KBM-7 (cell line): ENCODE data around the gene IFRD1.
"Not testable (repeated sequence)": the region's sequence is repeated elsewhere in the genome, so short reads cannot be mapped to it uniquely, and the experiment has no call there.

Experiments
- DNase-seq: peaks from one replicate; pipeline ENCODE4 v3.0.0-alpha.2; 2015
- in situ Hi-C: fragments of 300-500 bp; cut with MboI; formaldehyde crosslinking; loops from 2 replicates; pipeline ENCODE4 v1.14.3; 2020; ENCODE audit warnings: low sequenced_read_pairs, low pct_unique_long_range_greater_than_20kb, mixed read lengths

Gene IFRD1

DNA sequence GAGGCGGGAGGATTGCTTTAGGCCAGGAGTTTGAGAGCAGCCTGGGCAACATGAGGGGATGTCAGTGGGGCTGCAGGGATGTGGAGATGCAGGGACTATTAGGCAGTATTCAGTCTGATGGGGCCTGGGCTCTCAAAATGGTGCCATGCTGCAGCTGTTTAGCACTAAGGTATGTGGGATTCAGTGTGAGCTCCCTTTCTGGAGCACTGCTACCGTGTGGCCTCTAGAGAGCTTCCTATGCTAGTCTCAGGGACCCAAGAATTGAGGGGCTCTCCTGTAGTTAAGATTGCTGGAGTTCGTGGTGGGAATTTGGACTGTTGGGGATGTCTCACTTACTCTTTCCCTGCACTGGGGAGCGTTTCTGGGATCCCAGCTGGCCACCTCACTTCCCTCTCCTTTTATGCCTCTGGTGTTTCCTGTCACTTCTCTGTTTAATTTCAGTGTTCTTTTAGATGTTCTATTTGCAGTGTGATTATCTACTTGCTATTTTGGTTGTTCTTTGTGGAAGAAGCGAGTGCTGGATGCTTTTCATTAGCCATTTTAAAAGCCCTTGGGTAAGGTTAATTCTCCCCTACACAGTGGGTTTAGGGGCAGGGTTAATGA is 53.9 kb downstream of the IFRD1 start:
- DNase-seq, result no peak
- in situ Hi-C loops, result no loop called here

DNA sequence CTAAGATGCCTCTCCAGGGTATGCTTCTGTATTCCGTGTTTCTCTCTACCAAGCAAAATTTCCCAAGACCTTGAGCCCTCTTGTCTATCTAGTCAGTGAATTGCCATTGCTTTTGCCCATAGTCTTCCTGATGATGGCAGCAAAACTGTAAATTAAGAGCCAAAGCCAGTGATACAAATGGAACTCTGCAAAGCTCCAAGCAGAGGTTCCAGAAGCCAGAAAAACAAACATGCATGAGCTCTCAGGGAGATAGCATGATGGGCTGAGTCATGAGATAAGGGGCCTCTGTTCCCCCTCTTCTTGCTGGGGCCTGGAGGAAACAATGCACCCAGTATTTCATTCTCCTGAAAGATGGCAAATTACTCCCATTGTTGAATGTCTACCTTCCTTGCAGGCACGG is 55.2 kb downstream of the IFRD1 start:
- in situ Hi-C loops, result no loop called here
- no peak for DNase-seq

GRCh38 chr7:112508404-112508803 is 58.1 kb downstream of the IFRD1 start:
- in situ Hi-C loops, result no loop called here
- DNase-seq, result no peak

DNA sequence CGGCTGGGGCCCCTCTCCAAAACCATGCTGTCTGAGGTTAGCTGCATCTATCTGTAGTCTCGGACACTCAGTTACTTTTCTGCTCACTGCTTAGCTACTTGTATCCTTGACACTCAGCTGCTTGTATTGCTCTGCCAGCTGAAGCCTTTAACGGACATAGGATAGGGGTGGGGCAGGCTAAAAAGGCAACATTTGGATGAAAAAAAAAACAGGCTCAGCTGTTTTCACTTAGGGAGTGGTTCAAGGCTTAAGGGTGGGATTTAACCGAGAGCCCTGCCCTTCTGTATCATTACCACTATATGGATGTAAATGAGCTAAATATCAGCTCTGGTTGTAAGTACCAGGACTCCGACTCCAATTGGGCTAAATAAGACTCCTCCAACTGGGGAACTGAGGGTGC is 59.1 kb downstream of the IFRD1 start:
- in situ Hi-C loops, result no loop called here
- no peak for DNase-seq

GRCh38 chr7:112510001-112510742 is 59.9 kb downstream of the IFRD1 start:
- in situ Hi-C loops, result no loop called here
- DNase-seq, result peak; percentile 53

GRCh38 chr7:112510743-112511110 is 60.5 kb downstream of the IFRD1 start:
- no peak for DNase-seq
- in situ Hi-C loops, result no loop called here

DNA sequence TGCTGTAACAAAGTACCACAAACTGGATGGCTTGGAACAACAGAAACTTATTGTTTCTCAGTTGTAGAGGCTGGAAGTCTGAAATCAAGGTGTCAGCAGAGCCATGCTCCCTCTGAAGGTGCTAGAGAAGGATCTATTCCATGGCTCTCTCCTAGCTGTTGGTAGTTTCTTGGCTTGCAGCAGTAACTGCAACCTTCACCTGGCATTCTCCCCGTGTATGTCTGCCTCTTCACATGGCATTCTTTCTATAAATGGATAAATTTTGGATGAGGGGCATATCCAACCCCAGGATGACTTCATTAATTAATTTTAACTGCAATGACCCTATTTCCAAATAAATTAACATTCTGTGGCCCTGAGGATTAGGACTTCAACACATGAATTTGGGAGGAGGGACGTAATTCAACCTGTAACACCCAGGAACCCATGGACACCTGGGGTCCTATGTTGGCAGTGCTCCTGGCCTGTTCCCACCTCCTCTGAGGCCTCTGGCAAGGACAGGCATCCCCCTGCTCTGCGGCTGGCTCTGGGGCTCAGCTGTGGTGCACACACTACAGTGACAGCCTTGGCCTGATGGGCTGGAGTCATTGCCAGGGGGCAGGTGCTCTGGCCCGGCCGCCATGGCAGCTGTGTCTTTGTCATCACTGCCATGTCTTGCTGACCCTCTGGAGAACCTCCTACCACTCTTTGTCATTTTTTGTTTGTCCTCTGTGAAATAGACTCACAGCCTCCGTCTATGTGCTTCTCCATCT is 61.4 kb downstream of the IFRD1 start:
- no peak for DNase-seq
- in situ Hi-C loops, result no loop called here

DNA sequence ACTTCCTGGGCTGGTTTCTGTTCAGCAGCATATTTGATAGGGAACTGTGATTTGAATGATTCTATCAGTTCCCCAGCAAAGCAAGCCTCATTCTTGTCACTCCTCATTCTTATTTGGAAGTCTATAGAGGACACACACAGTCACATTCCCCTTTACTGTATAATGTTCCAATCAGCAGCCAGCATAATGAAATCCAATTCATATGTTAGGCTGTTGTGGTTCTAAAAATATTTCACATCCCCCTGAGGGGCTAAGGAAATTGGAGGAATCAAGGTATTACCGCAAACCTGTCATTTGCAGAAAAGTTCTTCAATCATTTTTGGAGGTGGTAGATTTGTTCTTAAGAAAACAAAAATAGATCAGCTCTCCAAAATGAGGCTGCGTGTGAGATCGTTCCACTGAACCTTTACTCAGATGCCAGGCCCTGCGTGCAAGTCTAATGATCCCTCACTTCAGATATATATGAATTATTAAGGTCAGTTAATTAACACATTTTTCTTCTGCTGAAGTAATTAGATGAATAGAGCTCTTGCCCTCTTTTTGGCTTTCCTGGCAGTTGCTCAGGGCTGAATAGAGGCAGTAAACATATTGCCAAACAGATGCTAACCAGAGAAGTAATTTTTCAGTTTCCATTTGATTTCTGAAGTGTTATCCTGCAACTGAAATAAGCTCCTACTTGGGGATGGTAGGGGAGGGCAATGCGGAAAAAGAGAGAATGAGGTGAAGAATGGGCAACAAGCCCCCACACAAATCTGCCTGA is 62.4 kb downstream of the IFRD1 start:
- in situ Hi-C loops, result no loop called here
- no peak for DNase-seq

GRCh38 chr7:112515989-112516388 is 65.7 kb downstream of the IFRD1 start:
- DNase-seq, result no peak
- in situ Hi-C loops, result no loop called here

DNA sequence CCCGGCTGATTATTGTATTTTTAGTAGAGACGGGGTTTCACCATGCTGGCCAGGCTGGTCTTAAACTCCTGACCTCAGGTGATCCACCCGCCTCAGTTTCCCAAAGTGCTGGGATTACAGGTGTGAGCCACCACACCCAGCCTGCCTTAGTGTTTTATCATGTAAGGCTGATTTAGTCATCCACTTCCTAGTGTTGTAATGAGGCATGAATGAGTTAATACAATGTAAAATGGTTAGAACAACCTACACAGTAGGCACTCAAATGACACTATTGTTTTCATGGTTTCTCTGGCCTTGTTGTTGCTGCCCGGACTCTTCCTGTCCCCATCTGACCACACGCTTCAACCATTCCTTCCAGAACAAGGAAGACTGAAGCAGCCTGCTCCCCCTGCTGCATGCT is 66.2 kb downstream of the IFRD1 start:
- in situ Hi-C loops, result not testable (repeated sequence)

DNA sequence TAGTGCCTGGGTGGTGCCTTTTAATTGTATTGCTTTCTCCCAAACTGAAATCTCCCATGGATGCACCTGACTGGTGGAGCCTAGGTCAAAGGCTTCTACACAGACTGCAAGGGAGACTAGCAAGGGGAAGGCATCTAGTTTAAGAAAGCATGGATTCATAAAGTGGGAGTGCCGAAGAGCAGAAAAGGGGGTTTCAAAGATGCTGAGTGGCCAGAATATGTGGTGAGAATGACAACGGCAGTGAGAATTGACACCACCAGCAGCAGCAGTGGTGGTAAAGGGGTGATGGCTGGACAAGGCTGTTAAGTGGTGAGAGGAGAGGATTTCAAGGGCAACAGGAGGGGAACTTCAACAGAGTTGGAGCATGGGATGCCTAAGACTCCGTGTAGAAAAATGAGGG is 67.2 kb downstream of the IFRD1 start:
- DNase-seq, result no peak
- in situ Hi-C loops, result no loop called here

More for the DNA sequence above, 66.2 kb downstream of the IFRD1 start:
- not testable (repeated sequence) for DNase-seq

- in situ Hi-C loops, result no loop called here
- no peak for DNase-seq
These were observed 70.5 kb downstream of the IFRD1 start for GRCh38 chr7:112520787-112521186.

- no peak for DNase-seq
- in situ Hi-C loops, result no loop called here
These were observed 71.7 kb downstream of the IFRD1 start for GRCh38 chr7:112521942-112522341.

DNA sequence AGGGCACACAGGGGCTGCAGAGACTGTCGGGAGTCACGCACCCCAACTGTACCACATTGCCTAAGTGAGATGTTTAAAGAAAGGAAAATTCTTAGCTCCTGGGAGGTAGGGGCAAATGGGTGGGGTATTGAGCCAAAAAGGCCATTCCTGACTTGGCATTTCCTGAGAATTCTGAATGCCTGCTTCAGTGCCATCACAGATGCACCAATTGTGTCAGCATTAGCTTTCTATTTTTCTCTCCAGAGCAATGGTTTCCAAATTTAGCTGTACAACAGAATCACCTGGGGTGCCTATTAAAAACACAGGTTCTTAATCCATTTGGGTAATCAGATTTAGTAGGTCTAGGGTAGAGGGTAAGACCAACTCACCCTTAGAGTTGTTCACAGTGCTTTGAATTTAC is 73.6 kb downstream of the IFRD1 start:
- in situ Hi-C loops, result no loop called here
- DNase-seq, result no peak
